Stimulated activated naive CD4-positive, alpha-beta T cell (primary cell): ENCODE results near the gene PIP4K2C.
"Not testable (repeated sequence)": the region's sequence is repeated elsewhere in the genome, so short reads cannot be mapped to it uniquely, and the experiment has no call there.

Experiments used
- DNase-seq, 6 experiments: peaks; one replicate each; lab custom pipeline; 2025; lab: John Stamatoyannopoulos, UW

The PIP4K2C gene

DNA sequence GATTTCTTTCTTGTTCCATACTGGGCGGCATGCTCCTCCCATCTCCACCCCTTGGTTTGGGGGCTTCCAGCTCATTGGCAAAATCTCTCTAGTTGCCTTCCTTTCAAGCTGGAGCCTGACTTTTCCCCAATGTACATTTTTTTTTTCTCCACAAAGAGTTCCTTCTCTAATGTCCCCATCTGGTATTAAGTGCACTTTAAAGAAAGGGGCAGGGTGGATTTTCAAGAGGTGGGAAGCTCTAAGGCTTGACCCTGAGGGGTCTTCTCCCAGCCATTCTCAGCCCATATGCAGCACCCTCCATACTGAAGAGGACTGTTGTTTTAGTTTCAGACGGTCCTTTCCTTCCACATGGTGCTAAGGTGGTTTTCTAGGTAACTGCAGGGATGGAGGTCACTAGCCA is 5.8 kb upstream of the PIP4K2C start:
- no peak for DNase-seq

DNA sequence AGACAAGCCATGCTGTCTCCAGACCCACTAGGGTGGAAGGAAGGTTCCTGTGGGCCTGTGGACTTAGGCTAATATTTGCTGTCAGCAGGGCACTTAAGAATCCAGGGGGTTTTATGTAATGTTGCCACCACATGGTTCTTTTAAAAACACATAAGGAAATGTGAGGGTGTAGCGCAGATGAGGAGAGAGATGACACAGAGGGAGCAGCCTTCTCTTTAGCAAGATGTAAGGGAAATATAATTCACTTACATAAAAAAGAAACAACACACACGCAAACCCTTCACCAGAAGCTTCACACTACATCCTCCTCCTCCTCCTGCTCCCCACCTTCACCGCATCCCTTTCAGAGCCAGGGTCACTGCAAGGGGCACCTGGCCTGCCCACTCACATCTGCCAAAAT is 4.9 kb upstream of the PIP4K2C start:
- no peak for DNase-seq

DNA sequence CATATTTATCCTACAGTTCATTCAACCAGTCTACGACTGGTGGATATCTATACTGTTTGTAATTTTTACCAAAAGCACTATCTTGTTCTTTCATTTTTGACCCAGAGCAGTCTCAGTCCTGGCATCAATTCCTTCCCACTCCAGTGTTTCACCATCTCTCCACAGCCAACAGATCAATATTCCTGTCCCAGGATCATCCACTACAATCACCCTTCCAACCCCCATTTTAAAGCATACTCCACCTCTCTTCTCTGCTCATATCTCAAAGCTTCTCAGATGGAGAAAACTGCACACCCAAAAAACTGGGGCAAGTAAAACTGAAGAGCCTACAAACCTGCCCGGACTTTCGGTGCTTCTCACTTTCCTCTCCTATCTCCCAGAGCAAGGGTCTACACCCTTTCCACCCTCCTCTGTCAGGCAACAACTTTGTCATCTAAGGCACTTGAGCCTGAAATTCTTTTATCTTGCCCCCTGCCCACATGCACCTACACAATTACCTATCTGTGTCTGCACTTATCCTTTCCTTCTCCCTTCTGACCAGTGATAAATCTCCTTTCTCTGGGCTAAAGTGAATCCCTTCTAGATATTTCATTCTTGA is 4.1 kb upstream of the PIP4K2C start:
- no peak for DNase-seq

DNA sequence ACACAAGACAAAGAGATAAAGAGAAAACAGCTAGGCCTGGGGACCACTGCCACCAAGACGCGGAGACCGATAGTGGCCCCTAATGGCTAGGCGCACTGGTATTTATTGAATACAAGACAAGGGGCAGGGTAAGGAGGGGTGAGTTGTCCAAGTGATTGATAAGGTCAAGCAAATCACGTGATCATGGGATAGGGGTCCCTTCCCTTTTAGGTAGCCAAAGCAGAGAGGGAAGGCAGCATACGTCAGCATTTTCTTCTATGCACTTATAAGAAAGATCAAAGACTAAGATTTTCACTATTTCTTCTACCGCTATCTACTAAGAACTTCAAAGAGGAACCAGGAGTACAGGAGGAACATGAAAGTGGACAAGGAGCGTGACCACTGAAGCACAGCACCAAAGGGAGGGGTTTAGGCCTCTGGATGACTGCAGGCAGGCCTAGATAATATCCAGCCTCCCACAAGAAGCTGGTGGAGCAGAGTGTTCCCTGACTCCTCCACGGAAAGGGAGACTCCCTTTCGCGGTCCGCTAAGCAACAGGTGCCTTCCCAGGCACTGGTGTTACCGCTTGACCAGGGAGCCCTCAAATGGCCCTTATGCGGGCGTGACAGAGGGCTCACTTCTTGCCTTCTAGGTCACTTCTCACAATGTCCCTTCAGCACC is 1.9 kb upstream of the PIP4K2C start:
- not testable (repeated sequence) for DNase-seq

DNA sequence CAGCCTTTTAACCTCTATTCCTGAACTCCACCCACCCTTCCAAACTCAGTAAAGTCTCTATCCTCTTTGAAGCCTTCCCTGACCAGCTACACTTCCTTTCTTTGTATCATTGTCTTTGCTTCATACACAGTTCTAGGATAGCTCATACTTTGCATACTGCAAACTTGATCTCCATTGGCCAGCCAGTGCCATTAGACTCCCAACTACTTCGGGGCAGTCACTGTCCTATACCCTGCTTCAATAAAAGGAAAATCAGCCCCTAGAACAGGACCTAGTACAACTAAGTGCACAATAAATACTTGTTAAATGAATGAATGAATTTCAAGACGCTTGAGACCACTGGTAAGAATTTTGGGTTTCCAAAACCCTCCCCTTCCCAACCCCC is 521 bp upstream of the PIP4K2C start:
- DNase-seq: no peak

DNA sequence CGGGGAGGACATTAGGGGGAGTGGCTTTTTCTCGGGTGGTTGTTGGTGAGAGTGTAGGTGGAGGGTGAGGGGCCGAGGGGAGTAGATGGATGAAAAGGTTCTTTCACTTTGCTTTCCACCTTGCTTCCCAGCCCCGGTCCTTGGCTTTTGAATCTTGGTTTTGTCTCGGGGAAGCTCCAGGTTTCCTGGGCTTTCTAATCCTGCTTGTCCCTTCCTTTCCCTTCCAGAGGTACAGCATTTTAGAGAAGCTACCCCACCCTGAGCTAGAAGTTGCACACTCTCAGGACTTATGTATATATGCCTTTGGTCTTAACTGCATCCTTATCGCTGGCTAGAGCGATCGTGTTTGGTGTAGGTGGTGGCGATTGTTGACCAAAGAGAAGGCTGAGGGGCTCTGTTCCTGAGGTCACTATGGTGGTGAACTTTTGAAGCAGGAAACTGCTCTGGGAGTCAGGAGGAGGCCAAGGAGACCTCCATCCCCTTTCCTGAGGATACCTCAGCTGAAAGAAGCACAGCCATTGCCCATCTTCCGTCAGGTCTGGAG is 862 bp downstream of the PIP4K2C start:
- DNase-seq: no peak

DNA sequence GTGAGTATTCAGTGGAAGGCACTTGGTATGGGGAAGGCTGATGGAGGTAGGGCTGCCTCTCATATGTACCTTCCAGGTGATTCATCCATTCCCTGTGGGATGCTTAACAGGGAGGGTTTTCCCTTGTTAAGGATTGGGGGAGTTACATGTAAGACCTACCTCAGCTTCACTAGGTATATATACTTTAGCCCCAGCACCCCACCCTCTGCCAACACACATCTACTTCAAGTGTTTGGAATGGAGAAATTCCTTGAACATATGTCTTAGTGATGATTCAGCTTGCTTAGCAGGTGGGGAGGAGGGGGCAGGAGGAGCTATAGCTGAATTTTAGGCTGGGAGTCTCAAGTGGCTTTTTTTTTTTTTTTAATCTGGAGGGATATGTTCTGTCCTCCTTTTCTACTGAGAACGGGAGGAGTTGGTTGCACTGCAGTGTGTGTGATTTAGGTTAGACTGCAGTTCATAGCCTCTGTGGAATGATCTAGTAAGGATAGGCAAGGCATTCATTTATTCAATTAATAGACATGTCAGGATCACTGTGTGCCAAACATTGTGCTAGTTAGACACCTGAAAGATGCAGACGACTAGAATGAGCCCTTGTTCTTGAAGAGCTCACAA is 1.7 kb downstream of the PIP4K2C start:
- no peak for DNase-seq

DNA sequence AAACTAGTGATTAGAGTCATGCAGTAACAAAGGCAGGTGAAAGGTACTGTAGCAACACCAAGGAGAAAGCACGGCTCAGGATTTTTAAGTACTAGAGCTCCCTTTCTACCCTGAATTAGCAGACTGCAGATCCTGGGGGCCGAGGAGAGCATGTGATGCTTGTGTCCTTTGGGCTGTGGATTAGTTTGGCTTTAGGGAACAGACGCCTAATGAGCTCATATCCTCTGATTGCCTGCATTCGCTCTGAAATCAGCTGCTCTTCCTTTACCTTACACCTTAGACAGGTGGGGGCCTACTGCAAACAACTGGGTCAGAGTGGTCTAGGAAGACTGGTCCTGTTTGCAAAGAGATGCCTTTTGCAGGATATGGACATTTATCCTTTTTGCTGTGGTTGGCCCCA is 2.2 kb downstream of the PIP4K2C start:
- DNase-seq: no peak

DNA sequence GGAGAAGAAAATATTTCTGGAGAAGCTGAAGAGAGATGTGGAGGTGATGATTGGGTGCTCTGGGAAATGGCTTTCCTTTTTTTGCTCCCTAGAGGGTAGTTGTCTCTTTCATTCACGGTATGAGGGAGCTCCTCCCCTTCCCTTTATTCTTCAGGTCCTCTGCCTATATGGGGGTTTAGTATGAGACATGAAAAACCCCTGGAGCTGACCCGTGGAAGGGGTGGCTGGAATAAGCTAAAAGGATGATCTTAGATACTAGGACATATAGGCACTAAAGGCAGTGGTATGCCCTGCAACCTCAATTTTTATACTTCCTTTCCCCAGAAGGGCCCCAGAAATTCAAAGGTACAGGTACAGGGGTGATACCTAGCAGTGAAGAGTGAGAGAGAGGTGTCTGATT is 9.4 kb downstream of the PIP4K2C start:
- no peak for DNase-seq

DNA sequence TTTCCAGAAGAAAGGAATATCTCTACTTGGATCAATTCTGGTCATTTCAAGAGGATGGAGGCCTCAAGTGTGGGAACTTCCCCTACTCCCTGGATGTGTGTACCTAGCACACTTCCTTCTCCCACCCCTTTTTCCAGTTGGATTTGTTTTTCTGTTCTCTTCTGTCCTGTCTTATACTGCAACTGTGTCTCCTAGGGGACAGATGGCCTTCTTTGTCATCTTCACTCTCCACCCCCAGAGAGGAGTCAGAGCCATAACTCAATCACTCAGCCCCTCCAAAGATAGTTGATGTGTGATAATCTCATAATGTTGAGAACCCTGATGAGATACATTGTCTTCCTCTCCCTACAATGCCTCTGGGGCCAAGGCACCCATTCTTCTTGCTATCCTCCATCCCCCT is 11.6 kb downstream of the PIP4K2C start:
- DNase-seq: no peak

DNA sequence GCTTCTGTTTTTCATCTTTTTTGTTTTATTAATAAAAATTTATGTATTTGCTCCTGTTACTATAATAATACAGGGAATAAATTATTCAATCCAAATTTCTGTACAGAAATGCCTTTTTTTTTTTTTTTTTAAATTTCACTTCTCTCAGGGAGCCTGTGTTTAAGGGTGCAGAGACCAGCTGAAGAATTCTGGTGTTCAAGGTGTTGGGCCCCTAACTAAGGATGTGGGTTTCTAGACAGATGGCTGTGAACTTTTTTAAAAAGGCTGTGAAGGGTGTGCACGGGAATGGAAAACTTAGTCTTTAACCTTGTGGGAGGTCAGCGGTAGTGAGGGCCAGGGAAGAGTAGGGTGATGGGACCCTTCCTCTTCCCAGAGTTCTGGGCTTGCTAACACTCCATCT is 12.3 kb downstream of the PIP4K2C start:
- DNase-seq: peak in 1 of 6 experiments; percentile 4

DNA sequence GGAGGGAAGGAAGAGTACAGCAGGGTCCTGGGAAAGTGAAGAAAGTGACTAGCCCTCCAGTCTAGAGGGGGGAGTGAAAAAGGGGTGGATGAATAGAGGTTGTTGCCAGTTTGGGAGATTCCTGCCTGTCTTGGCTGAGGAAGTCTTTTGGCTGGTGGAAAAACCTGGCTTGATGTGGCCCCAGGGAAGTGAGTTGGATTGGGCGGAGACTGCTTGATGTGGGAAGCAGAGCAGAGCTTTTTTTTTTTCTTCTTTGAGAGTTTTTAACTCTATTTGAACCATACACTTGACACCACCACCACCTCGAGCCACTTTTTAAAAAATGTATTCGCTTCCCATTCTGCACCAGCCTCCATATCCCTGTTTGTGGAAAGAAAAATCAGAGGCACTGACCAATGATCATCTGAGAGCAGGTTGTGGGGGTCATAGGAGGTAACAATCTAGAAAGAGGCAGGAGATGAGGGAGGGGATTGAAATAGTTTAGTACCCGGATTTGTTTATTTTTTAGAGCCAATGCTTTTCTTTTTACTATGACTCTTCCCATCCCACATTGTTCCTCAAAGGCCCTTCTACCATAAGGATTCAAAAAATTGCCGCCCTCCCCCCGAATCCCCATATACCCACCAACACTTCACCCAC is 12.9 kb downstream of the PIP4K2C start:
- no peak for DNase-seq

DNA sequence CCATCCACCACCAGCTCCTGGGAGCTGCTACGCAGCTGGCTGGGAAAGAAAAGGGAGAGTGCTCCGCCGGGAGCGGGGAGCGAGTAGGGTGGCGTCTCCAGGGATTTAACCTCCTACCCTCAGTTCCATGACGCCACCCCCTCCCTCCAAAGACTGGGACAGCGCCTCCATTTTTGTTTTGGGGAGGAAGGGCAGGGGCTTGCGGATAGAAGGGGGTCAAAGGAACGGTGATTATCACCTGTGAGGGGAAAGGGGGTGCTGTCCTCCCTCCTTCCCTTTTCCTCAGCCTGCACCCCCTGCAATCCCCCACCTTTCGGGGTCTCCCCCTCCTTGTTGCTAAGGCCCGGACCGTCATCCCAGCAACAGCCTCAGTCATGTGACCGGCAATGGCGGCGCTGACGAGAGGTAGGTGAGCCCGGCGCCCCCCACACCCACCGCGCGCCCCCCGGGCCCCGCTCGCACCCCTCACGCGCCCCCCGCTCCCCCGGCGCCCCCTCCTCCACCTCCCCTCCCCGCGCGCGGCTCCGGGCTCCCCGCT is 13.5 kb downstream of the PIP4K2C start, which contains the start of gene DTX3:
Gene DTX3 (plus strand): TSS at position 371 of the 538 bp plus-strand sequence. CDS start 1,694 bp downstream, outside the sequence.
- DNase-seq: peak in 5 of 6 experiments; percentile 11 to 37 (median 20)

DNA sequence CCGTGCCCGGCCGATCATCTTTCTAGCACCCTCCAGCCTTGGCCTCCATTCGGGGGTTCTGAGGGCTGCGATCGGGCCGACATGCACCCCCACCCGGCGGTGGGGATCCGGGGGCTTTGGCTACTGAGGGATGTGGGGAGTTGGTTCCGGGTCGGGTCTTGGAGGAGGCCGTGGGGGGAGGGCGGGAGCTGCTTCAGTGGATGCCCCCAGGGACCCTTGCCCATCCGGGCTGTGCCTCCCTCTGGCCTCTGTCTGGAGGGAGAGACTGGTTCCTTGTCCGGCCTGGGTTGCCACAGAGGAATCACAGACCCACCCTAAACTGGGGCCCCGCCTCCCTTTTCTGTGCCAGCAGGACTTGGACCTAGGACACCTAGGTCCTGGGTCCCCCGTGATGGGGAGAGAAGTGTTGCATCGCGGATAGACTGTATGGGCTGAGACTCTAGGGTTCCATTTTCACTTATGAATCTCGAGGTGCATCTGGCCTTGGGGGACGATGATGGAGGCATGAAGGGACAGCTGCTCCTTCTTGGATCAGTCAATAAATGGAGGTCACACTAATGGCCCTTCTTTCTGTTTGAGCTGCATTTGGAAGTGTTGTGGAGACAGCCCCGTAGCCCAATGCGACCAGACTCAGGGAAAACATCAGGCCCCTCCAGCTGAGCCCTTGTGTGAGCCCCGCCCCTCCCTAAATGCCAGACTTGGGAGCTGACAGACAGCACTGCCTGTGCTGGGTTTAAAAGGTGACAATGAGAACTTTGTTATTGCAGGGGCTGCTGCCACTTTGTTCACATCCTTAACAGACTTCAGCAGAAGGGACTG is 14.2 kb downstream of the PIP4K2C start:
- DNase-seq: peak in 1 of 6 experiments; percentile 34

DNA sequence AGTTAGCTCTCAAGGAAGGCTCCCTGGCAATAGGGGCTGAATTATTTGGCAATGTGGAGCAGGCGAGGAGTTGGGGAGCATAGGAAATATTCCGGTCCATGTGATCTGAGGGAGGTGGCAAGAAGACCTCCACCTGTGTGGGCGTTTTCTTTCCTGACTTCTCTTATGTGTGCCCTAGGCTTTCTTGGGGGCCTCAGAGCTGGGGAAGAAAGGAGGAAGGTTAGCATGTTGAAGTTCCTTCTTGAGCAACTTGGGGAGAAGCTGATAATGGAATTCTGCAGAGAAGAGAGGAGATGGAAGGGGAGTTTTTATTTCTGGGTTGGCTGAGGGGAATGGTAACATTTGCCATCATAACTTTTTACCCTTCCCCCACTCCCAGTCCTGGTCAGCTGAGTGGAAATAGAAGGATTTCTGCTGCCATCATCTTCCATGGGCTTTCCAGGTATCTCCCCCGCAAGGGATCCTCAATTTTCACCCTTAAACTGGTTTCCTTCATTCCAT is 14.9 kb downstream of the PIP4K2C start:
- no peak for DNase-seq

DNA sequence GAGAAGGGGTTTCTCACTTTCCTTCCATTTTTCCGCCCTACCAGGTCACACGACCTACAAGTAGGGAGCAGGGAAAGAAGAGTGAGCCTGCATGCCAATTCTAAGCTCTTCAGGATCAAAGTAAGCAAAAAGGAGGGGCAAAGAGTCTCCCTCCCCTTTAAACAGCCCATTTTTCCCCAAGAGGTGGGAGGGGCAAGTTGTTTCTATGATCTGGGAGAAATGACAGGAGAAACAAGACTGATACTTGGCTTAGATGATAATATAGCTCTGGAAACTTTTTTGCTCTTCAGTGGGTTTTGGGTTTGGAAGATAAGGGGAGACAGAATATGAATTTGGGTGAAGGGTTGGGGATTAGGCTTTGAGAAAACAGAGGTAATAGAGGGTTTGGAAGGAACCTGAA is 15.4 kb downstream of the PIP4K2C start:
- no peak for DNase-seq

DNA sequence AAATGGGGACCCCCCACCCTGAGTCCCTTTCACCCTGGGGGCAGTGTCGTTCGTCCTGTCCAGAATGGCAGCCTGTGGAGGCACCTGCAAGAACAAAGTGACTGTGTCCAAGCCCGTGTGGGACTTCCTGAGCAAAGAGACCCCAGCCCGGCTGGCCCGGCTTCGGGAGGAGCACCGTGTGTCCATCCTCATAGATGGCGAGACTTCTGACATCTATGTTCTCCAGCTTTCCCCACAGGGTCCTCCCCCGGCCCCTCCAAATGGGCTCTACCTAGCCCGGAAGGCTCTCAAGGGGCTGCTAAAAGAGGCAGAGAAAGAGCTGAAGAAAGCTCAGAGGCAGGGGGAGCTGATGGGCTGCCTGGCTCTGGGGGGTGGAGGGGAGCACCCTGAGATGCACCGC is 15.8 kb downstream of the PIP4K2C start:
- DNase-seq: no peak

DNA sequence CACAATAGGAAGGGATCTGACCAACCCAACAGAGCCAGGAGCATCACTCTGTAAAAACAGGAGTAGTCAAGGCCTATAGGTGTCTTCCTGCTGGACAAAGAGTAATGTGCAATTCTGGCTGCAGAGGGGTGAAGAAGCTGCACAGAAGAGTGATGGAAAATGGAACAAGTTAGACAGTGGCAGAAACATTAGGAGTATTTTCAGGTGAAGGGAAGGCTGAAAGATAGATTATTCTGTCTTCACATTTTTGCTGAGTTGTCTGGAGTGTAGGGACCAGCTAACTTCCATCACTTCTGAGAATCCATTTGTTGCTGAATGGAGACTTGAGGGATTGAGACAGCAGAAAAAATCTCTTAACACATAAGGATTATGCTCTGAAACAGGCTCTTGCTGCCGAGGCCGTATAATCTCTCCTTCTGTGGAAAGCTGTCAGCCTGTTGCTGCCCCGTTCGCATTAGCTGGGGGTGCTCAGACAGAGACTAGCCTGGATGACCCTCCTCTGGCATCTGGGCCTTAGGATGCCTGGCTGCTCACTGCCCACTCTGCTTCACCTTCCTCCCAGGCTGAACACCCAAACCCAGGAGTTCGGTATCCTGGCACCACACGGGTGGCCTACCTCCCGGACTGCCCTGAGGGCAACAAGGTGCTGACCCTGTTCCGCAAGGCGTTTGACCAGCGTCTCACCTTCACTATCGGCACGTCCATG is 17.1 kb downstream of the PIP4K2C start:
- DNase-seq: no peak

DNA sequence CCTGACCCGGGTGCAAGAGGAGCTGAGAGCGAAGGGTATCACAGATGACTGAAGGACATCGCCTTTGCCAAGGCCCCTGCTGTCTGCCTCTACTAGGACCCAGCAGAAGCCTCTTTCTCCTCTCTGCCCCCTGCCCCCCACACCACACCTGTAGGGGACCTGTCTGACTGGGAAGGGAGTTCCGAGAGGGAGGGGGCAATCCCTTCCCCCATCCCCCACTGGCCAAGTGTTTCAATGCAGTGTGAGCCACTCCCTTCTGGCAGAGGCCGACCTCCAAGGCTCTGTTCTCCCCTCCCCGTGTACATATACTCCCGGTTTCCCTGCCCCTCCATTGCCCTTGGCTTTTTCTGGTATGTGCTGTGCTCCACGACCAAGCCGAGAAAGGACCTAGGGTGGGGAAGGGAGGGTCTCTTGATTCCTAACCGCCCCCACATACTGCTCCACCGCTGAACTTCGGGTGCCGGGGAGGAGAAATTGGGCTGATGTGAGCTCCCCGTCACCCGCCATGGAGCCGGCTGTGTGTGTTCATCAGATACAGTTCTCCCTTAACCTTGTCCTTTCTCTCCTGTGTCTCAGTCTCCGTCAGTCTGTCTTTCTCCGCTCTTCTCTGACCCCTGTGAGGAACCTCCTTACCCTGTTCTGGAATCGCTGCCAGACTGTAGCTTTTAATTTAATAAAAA is 18.2 kb downstream of the PIP4K2C start:
- DNase-seq: no peak
